ENCODE measurements around the gene RCBTB2. TPM values are rescaled to one million over a fixed set of nuclear protein-coding genes. Genes with fewer than 3 reads are reported as not detected.

Gene RCBTB2
- total and polyA plus RNA-seq, 7 experiments from 2014 or later: 7.6 to 19.7 (median 11.5) TPM

GRCh38 chr13:48560657-48561337 lies 27.9 kb upstream of the RCBTB2 start:
- peaks cover 0 to 17% (median 2%) of the 10 kb centered on the region in 11 donors for H3K9me3 Mint-ChIP-seq
- intact Hi-C loops (cut with micrococcal nuclease): loop anchor here (5.0 to 10.0 kb wide), 3 partner anchors 38 to 403 kb away; partner anchors contain the start of gene ITM2B (in 1 of the 2)
- H3K27ac Mint-ChIP-seq: peak overlapping the region in 1 of 9 donors; percentile 50
- H3K36me3 ChIP-seq (ENCODE audit: control insufficient read depth in 2 of 3, insufficient read depth in 3 of 3, low read length in 3 of 3): no peaks in the 10 kb centered on the region
- no peak overlapping the region for H3K4me3 ChIP-seq (ENCODE audit: low read length)
- POLR2A ChIA-PET: interaction anchor here (0.6 to 7.5 kb wide), 5 partner anchors 9 to 657 kb away, joined by 3 to 68 read pairs (median 4); partner anchors contain the start of gene RCBTB2
- peaks cover 28 to 48% (median 36%) of the 10 kb centered on the region in 7 donors for H3K4me1 Mint-ChIP-seq
- H3K9me3 ChIP-seq (ENCODE audit: control insufficient read depth in 2 of 3, low read length in 3 of 3): no peaks in the 10 kb centered on the region
- peaks cover 0 to 37% (median 3%) of the 10 kb centered on the region in 5 donors for H3K36me3 Mint-ChIP-seq
- DNase-seq (no peak), ATAC-seq (no peak)
- H3K4me3 Mint-ChIP-seq: peak overlapping the region in 4 of 10 donors; percentile 54 to 67 (median 58)
- H3K4me1 ChIP-seq (ENCODE audit: control insufficient read depth in 2 of 2, insufficient read depth in 2 of 2, low read length in 2 of 2): peaks cover 22 to 31% of the 10 kb centered on the region in 2 donors
- H3K27me3 Mint-ChIP-seq: peaks cover 6 to 69% (median 13%) of the 10 kb centered on the region in 5 donors
- CTCF ChIA-PET: interaction anchor here (1.1 to 2.3 kb wide), 3 partner anchors 18 to 226 kb away, joined by 3 to 18 read pairs (median 5); no protein-coding TSS in a partner anchor
- H3K27me3 ChIP-seq (ENCODE audit: control insufficient read depth in 2 of 2, insufficient read depth in 2 of 2, low read length in 2 of 2): no peaks in the 10 kb centered on the region
- no peak overlapping the region for H3K27ac ChIP-seq (ENCODE audit: low read depth, low read length)

DNA sequence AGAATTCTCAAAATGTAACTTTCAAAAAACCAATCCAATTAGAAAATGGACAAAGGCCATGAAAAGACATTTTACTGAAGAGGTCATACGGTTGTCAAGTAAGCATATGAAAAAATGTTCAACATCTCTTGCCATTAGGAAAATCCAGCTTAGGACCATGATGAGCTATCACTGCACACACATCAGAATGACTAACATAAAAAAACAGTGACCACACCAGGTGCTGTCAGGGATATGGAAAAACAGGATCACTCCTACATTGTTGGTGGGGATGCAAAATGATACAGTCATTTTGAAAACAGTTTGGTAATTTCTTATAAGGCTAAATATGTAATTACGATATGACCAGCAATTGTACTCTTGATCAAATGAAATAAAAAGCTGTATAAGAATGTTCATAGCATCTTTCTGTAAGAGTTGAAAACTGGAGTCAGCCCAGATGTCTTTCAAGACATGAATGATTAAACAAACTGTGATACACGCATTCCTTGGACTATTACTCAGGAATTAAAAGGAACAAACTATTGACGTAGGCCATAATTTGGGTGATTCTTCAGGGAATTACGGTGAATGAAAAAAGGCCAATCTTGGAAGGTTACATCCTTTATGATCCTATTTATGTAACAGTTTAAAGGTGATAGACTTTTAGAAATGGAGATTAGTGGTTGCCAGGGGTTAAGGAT lies 26.9 kb upstream of the RCBTB2 start:
- no peak for ATAC-seq
- H3K36me3 ChIP-seq (ENCODE audit: control insufficient read depth in 2 of 3, insufficient read depth in 3 of 3, low read length in 3 of 3): no peaks in the 10 kb centered on the region
- Mint-ChIP-seq H3K27me3 (peaks cover 0 to 62% (median 11%) of the 10 kb centered on the region in 5 donors), H3K27ac (peak overlapping the region in 1 of 9 donors; percentile 43), H3K36me3 (peaks cover 0 to 39% (median 4%) of the 10 kb centered on the region in 5 donors), H3K9me3 (peaks cover 0 to 22% (median 6%) of the 10 kb centered on the region in 11 donors), H3K4me1 (peaks cover 28 to 47% (median 36%) of the 10 kb centered on the region in 7 donors), H3K4me3 (no peak overlapping the region)
- no peaks in the 10 kb centered on the region for H3K9me3 ChIP-seq (ENCODE audit: control insufficient read depth in 2 of 3, low read length in 3 of 3)
- intact Hi-C loops (cut with micrococcal nuclease): loop anchor here (5.0 to 10.0 kb wide), 3 partner anchors 37 to 402 kb away; partner anchors contain the start of gene ITM2B (in 1 of the 2)
- ChIA-PET POLR2A (interaction anchor here (7.5 kb wide), 1 partner anchor 27 kb away, joined by 68 read pairs; the partner anchor contains the start of gene RCBTB2), CTCF (no interaction called here)
- no peaks in the 10 kb centered on the region for H3K27me3 ChIP-seq (ENCODE audit: control insufficient read depth in 2 of 2, insufficient read depth in 2 of 2, low read length in 2 of 2)
- no peak overlapping the region for H3K27ac ChIP-seq (ENCODE audit: low read depth, low read length)
- H3K4me3 ChIP-seq (ENCODE audit: low read length): no peak overlapping the region
- no peak for DNase-seq
- H3K4me1 ChIP-seq (ENCODE audit: control insufficient read depth in 2 of 2, insufficient read depth in 2 of 2, low read length in 2 of 2): peaks cover 22 to 31% of the 10 kb centered on the region in 2 donors

GRCh38 chr13:48556817-48557216 lies 23.9 kb upstream of the RCBTB2 start:
- POLR2A ChIA-PET: interaction anchor here (1.2 to 1.7 kb wide), 2 partner anchors 23 to 24 kb away, joined by 5 to 6 read pairs; partner anchors contain the start of gene RCBTB2
- intact Hi-C loops (cut with micrococcal nuclease): no loop called here

DNA sequence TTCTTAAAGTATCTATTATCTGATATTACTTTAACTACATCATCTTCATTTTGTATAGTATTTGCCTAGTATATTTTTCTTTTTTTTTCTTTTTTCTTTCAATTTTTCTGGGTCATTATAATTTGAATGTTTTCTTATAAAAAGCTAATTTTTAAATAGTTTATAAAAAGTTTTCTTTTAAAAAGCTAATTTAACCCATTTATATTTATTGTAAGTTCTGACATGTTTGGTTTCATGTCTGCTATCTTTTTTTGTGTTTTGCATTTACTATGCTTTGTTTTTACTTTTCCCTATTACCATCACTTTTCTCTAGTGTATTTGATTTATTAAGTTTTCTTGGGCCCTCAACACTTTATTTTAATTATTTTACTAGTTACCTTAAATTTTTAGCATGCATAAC lies 22.6 kb upstream of the RCBTB2 start:
- ChIA-PET CTCF (no interaction called here), POLR2A (interaction anchor here (1.7 kb wide), 1 partner anchor 22 kb away, joined by 5 read pairs; no protein-coding TSS in a partner anchor)
- no peak overlapping the region for H3K4me3 Mint-ChIP-seq
- H3K27me3 ChIP-seq (ENCODE audit: control insufficient read depth in 2 of 2, insufficient read depth in 2 of 2, low read length in 2 of 2): no peaks in the 10 kb centered on the region
- H3K9me3 Mint-ChIP-seq: peaks cover 2 to 35% (median 18%) of the 10 kb centered on the region in 11 donors
- no peak overlapping the region for H3K4me3 ChIP-seq (ENCODE audit: low read length)
- peaks cover 0 to 63% (median 5%) of the 10 kb centered on the region in 5 donors for H3K27me3 Mint-ChIP-seq
- H3K4me1 Mint-ChIP-seq: peaks cover 0 to 12% (median 0%) of the 10 kb centered on the region in 7 donors
- peaks cover 0 to 15% (median 0%) of the 10 kb centered on the region in 3 experiments for H3K9me3 ChIP-seq (ENCODE audit: control insufficient read depth in 2 of 3, low read length in 3 of 3)
- H3K36me3 ChIP-seq (ENCODE audit: control insufficient read depth in 2 of 3, insufficient read depth in 3 of 3, low read length in 3 of 3): no peaks in the 10 kb centered on the region
- no peak overlapping the region for H3K27ac Mint-ChIP-seq
- ATAC-seq: no peak
- intact Hi-C loops (cut with micrococcal nuclease): no loop called here
- H3K4me1 ChIP-seq (ENCODE audit: control insufficient read depth in 2 of 2, insufficient read depth in 2 of 2, low read length in 2 of 2): no peaks in the 10 kb centered on the region
- H3K27ac ChIP-seq (ENCODE audit: low read depth, low read length): no peak overlapping the region
- H3K36me3 Mint-ChIP-seq: peaks cover 0 to 52% (median 5%) of the 10 kb centered on the region in 5 donors
- no peak for DNase-seq

More at GRCh38 chr13:48556817-48557216, 23.9 kb upstream of the RCBTB2 start:
- Mint-ChIP-seq H3K27ac (no peak overlapping the region), H3K27me3 (peaks cover 0 to 63% (median 5%) of the 10 kb centered on the region in 5 donors), H3K36me3 (peaks cover 0 to 47% (median 4%) of the 10 kb centered on the region in 5 donors), H3K9me3 (peaks cover 0 to 30% (median 11%) of the 10 kb centered on the region in 11 donors), H3K4me1 (peaks cover 10 to 22% (median 13%) of the 10 kb centered on the region in 7 donors), H3K4me3 (no peak overlapping the region)
- CTCF ChIA-PET: interaction anchor here (0.8 kb wide), 1 partner anchor 154 kb away, joined by 3 read pairs; no protein-coding TSS in a partner anchor
- ATAC-seq: no peak
- peaks cover 0 to 5% (median 0%) of the 10 kb centered on the region in 3 experiments for H3K9me3 ChIP-seq (ENCODE audit: control insufficient read depth in 2 of 3, low read length in 3 of 3)
- no peaks in the 10 kb centered on the region for H3K27me3 ChIP-seq (ENCODE audit: control insufficient read depth in 2 of 2, insufficient read depth in 2 of 2, low read length in 2 of 2)
- DNase-seq: no peak
- no peak overlapping the region for H3K4me3 ChIP-seq (ENCODE audit: low read length)
- no peaks in the 10 kb centered on the region for H3K36me3 ChIP-seq (ENCODE audit: control insufficient read depth in 2 of 3, insufficient read depth in 3 of 3, low read length in 3 of 3)
- peaks cover 11 to 13% of the 10 kb centered on the region in 2 donors for H3K4me1 ChIP-seq (ENCODE audit: control insufficient read depth in 2 of 2, insufficient read depth in 2 of 2, low read length in 2 of 2)
- H3K27ac ChIP-seq (ENCODE audit: low read depth, low read length): no peak overlapping the region

GRCh38 chr13:48551329-48551728 lies 18.4 kb upstream of the RCBTB2 start:
- peaks cover 0 to 56% (median 0%) of the 10 kb centered on the region in 5 donors for H3K27me3 Mint-ChIP-seq
- H3K36me3 ChIP-seq (ENCODE audit: control insufficient read depth in 2 of 3, insufficient read depth in 3 of 3, low read length in 3 of 3): no peaks in the 10 kb centered on the region
- H3K36me3 Mint-ChIP-seq: peaks cover 3 to 34% (median 8%) of the 10 kb centered on the region in 5 donors
- ChIA-PET CTCF (interaction anchor here (0.9 kb wide), 1 partner anchor 9 kb away, joined by 3 read pairs; no protein-coding TSS in a partner anchor), POLR2A (interaction anchor here (0.6 to 1.6 kb wide), 3 partner anchors 10 to 19 kb away, joined by 3 to 9 read pairs (median 4); partner anchors contain the start of gene RCBTB2)
- no peak overlapping the region for H3K4me3 ChIP-seq (ENCODE audit: low read length)
- H3K4me3 Mint-ChIP-seq: no peak overlapping the region
- H3K9me3 Mint-ChIP-seq: peaks cover 4 to 40% (median 22%) of the 10 kb centered on the region in 11 donors
- H3K27ac Mint-ChIP-seq: no peak overlapping the region
- no peaks in the 10 kb centered on the region for H3K4me1 ChIP-seq (ENCODE audit: control insufficient read depth in 2 of 2, insufficient read depth in 2 of 2, low read length in 2 of 2)
- intact Hi-C loops (cut with micrococcal nuclease): no loop called here
- no peak for ATAC-seq
- H3K4me1 Mint-ChIP-seq: peaks cover 0 to 4% (median 0%) of the 10 kb centered on the region in 7 donors
- no peak overlapping the region for H3K27ac ChIP-seq (ENCODE audit: low read depth, low read length)
- H3K9me3 ChIP-seq (ENCODE audit: control insufficient read depth in 2 of 3, low read length in 3 of 3): peaks cover 0 to 15% (median 0%) of the 10 kb centered on the region in 3 experiments
- H3K27me3 ChIP-seq (ENCODE audit: control insufficient read depth in 2 of 2, insufficient read depth in 2 of 2, low read length in 2 of 2): no peaks in the 10 kb centered on the region
- no peak for DNase-seq

GRCh38 chr13:48549658-48550057 lies 16.8 kb upstream of the RCBTB2 start:
- Mint-ChIP-seq H3K4me3 (no peak overlapping the region), H3K27me3 (peaks cover 0 to 63% (median 0%) of the 10 kb centered on the region in 5 donors), H3K4me1 (peaks cover 0 to 9% (median 0%) of the 10 kb centered on the region in 7 donors), H3K27ac (peak overlapping the region in 1 of 9 donors; percentile 13), H3K36me3 (peaks cover 3 to 27% (median 6%) of the 10 kb centered on the region in 5 donors), H3K9me3 (peaks cover 4 to 33% (median 18%) of the 10 kb centered on the region in 11 donors)
- H3K36me3 ChIP-seq (ENCODE audit: control insufficient read depth in 2 of 3, insufficient read depth in 3 of 3, low read length in 3 of 3): no peaks in the 10 kb centered on the region
- POLR2A ChIA-PET: interaction anchor here (1.0 kb wide), 1 partner anchor 16 kb away, joined by 3 read pairs; no protein-coding TSS in a partner anchor
- ATAC-seq (no peak), DNase-seq (no peak)
- CTCF ChIA-PET: interaction anchor here (1.3 kb wide), 1 partner anchor 16 kb away, joined by 3 read pairs; no protein-coding TSS in a partner anchor
- intact Hi-C loops (cut with micrococcal nuclease): no loop called here
- H3K27ac ChIP-seq (ENCODE audit: low read depth, low read length): no peak overlapping the region
- peaks cover 0 to 15% (median 0%) of the 10 kb centered on the region in 3 experiments for H3K9me3 ChIP-seq (ENCODE audit: control insufficient read depth in 2 of 3, low read length in 3 of 3)
- H3K4me1 ChIP-seq (ENCODE audit: control insufficient read depth in 2 of 2, insufficient read depth in 2 of 2, low read length in 2 of 2): no peaks in the 10 kb centered on the region
- H3K27me3 ChIP-seq (ENCODE audit: control insufficient read depth in 2 of 2, insufficient read depth in 2 of 2, low read length in 2 of 2): no peaks in the 10 kb centered on the region
- H3K4me3 ChIP-seq (ENCODE audit: low read length): no peak overlapping the region
